Stimulated activated CD8-positive, alpha-beta memory T cell treated with anti-CD3 and anti-CD28 coated beads, Interleukin-4, amount 100 ng/mL, for 4 hours (primary cell): Measurements from ENCODE around the gene ZNF580.

Experiments
- DNase-seq, 2 donors: peaks; one replicate each; pipeline ENCODE4 v3.0.0-alpha.2; 2020; ENCODE audit warnings: low read depth in 2 of 2, low spot score in 1 of 2

Gene ZNF580

GRCh38 chr19:55640577-55641425 lies at the start of gene ZNF580:
ZNF580 (plus strand) TSS chr19:55641002; CDS start chr19:55642509, 1,507 bp downstream.
- DNase-seq: no peak

- no peak for DNase-seq
Measured at GRCh38 chr19:55591555-55591954, 49.2 kb upstream of the ZNF580 start.

GRCh38 chr19:55592391-55593090 lies 48.3 kb upstream of the ZNF580 start:
- no peak for DNase-seq

GRCh38 chr19:55593096-55593772 lies 47.6 kb upstream of the ZNF580 start:
- no peak for DNase-seq

- no peak for DNase-seq
Measured at GRCh38 chr19:55594996-55595545, 45.7 kb upstream of the ZNF580 start.

- no peak for DNase-seq
Measured at GRCh38 chr19:55596304-55596703, 44.5 kb upstream of the ZNF580 start.

- no peak for DNase-seq
Measured at GRCh38 chr19:55597501-55597921, 43.3 kb upstream of the ZNF580 start.

- no peak for DNase-seq
Measured at GRCh38 chr19:55598034-55598433, 42.8 kb upstream of the ZNF580 start.

GRCh38 chr19:55598719-55599467 lies 41.9 kb upstream of the ZNF580 start:
- DNase-seq: peak; percentile 80

- peak; percentile 89 to 92 for DNase-seq
Measured at GRCh38 chr19:55599468-55599841, 41.3 kb upstream of the ZNF580 start, which contains the start of gene FIZ1. FIZ1 (minus strand) TSS chr19:55599517; CDS start chr19:55597865, 1,652 bp downstream.

- peak; percentile 54 to 68 for DNase-seq
Measured at GRCh38 chr19:55599842-55600661, 40.8 kb upstream of the ZNF580 start, which contains the start of gene ZNF524. ZNF524 (plus strand) TSS chr19:55600288; CDS start chr19:55602113, 1,825 bp downstream.

- no peak for DNase-seq
Measured at GRCh38 chr19:55600662-55601028, 40.2 kb upstream of the ZNF580 start.

- DNase-seq: no peak
Measured at GRCh38 chr19:55601084-55601483, 39.7 kb upstream of the ZNF580 start.

GRCh38 chr19:55602104-55603001 lies 38.4 kb upstream of the ZNF580 start:
- no peak for DNase-seq

GRCh38 chr19:55603115-55603514 lies 37.7 kb upstream of the ZNF580 start:
- no peak for DNase-seq

GRCh38 chr19:55603581-55604292 lies 37.1 kb upstream of the ZNF580 start:
- no peak for DNase-seq

GRCh38 chr19:55605207-55605636 lies 35.6 kb upstream of the ZNF580 start:
- DNase-seq: peak; percentile 97 to 98
